Stimulated activated naive CD4-positive, alpha-beta T cell (primary cell): ENCODE measurements around the gene LSP1.

Experiments used
- DNase-seq, 6 experiments: peaks; one replicate each; lab custom pipeline; 2025; lab: John Stamatoyannopoulos, UW

The LSP1 gene

DNA sequence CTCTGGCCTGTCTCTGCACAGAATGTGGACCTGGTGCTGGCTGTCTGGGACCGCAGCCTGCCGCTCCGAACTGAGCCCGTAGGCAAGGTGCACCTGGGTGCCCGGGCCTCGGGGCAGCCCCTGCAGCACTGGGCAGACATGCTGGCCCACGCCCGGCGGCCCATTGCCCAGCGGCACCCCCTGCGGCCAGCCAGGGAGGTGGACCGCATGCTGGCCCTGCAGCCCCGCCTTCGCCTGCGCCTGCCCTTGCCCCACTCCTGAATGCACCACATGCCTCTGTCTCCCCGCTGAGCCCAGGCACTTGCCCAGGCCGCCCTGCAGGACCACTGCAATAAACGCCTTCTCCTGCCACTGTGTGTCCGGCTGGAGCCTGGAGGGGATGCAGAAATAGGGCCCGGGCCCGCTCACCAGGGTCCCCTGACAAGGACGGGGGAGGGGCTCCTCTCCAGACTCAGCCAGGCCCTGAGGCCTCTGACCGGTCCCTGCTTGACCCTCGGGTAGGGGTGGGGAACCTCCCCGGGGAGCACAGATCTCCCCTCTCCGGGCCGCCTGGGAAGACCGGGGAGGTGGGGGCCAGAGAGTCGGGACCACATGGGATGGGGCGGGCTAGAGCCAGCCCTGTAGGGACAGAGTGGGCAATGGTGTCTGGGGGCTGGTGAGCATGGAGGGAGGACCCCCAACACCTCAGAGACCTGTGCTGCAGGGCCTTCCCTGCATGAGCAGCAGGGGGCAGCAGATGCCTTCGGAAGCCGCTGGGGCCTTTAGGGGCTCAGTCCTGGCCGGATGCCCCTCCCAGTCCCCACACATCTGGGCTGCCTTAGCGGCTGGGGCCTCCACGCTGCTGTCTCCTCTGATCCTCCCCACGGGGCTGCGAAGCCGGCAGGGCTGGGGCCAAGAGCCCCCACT lies 15.5 kb upstream of the LSP1 start:
- DNase-seq: peak; percentile 49 to 77 (median 68)

GRCh38 chr11:1838077-1838425 lies 14.8 kb upstream of the LSP1 start:
- peak in 1 of 6 experiments; percentile 54 for DNase-seq

- DNase-seq: no peak
Observed at GRCh38 chr11:1838426-1839144, 14.3 kb upstream of the LSP1 start, which contains the start of gene TNNI2. TSS of gene TNNI2 (plus strand) at chr11:1838981. CDS start at chr11:1839697, 716 bp downstream.

DNA sequence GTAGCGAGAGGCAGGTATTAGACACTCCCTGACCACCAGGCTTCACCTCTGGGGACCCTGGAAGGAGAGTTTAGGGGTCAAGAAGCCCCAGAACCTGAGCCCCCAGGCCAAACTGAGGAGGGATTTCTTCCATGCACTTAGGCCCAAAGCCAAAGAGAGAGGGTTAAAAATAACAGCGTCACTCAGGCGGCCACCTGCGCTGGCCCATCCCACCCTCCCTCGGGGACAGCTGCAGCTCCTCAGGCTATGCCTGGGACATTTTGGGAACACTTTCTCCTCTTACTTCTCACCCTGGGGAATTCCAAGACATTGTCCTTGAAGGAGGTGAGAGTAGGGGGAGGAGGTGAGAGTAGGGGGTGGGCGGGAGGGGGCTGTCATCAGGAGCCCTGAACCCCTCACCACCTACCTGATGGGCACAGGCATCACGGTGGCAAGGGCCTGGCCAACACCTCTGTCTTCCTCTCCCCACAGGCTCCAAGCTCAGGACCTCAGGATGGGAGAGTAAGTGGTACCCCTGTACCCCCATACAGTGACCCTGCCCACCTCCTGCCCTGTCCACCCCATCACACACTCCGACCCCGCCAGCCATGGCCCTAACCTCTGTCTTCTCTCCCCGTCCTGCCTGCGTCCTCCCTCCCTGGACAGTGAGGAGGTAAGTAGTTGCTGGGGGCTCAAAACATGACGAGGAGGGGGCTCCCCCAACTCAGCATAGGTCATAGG lies 13.5 kb upstream of the LSP1 start:
- no peak for DNase-seq

DNA sequence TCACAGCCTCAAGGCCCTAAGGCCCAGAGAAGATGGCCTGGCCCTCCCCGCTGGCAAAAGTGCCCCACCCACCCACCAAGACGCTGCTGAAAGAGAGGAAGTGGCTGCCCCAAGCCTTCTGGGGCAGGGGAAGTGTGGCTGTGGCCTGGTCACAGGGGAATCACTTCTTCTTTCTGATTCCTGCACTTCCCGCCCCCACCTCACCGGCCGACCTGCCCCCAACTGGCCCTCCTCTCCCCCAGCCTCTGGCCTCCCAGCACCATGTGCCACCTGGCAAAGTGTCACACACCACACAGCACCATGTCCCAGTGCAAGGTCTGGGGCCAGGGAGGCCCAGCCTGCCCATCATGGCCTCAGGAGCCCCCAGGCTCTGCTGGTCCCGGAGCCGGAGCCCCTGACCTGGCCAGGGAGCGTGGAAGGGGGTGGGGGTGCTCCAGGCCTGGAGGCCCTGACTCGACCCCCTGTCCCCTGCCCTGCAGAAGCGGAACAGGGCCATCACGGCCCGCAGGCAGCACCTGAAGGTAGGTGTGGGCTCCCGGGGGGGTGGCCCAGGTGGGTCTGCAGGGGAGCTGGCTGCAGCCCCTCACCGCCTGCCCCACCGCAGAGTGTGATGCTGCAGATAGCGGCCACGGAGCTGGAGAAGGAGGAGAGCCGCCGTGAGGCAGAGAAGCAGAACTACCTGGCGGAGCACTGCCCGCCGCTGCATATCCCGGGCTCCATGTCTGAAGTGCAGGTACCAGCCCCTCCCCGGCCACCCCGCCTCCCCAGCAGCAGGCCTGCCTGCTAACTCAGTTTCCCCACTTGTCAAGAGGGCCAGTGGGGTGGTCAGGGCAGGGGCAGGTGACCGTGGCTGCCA lies 12.7 kb upstream of the LSP1 start:
- DNase-seq: no peak

DNA sequence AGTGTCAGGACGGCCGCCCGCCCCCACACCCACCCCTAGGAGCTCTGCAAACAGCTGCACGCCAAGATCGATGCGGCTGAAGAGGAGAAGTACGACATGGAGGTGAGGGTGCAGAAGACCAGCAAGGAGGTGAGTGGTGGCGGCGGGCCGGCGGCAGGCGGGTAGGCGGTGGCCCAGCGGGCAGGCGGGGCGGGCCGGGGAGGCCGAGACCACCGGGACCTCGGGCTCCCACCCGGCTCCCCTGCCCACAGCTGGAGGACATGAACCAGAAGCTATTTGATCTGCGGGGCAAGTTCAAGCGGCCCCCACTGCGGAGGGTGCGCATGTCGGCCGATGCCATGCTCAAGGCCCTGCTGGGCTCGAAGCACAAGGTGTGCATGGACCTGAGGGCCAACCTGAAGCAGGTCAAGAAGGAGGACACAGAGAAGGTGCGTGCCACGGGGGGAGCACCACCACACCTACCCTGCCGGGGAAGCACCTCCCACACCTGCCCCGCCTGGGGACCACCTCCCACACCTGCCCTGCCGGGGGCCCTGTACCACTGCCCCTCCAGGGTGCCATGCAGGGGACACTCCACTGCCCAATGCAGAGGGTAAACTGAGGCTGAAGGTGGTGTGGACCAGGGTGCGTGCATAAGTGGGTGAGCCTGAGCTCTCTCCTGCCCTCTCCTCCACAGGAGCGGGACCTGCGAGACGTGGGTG lies 12.0 kb upstream of the LSP1 start:
- no peak for DNase-seq

DNA sequence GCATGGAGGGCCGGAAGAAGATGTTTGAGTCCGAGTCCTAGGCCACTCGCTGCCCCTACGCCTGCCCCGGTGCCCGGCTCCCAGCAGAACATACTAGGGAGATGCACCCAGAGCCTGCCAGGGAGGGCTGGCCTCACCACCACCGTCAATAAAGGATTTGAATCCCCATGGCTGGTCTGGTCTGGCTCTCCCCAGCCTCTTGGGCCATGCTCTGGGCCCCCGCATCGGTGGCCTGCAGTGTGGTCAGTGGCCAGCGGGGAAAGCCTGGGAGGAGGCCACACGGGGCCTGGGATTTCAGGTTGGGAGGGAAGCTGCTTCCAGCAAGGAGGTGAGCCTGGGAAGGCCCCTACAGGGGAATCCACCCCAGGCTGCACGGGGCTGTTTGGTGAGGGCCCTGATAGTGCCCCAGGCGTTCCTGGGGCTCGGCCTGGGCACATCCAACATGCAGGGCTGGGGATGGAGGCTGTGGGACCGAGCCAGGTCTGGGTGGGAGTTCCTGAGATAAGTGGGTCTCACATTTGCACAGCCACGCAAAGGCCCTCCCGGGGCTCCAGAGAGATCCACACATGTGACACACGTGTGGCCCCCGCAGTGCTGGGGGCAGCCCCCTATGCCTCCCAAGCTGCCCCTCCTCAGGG lies 11.3 kb upstream of the LSP1 start:
- no peak for DNase-seq

DNA sequence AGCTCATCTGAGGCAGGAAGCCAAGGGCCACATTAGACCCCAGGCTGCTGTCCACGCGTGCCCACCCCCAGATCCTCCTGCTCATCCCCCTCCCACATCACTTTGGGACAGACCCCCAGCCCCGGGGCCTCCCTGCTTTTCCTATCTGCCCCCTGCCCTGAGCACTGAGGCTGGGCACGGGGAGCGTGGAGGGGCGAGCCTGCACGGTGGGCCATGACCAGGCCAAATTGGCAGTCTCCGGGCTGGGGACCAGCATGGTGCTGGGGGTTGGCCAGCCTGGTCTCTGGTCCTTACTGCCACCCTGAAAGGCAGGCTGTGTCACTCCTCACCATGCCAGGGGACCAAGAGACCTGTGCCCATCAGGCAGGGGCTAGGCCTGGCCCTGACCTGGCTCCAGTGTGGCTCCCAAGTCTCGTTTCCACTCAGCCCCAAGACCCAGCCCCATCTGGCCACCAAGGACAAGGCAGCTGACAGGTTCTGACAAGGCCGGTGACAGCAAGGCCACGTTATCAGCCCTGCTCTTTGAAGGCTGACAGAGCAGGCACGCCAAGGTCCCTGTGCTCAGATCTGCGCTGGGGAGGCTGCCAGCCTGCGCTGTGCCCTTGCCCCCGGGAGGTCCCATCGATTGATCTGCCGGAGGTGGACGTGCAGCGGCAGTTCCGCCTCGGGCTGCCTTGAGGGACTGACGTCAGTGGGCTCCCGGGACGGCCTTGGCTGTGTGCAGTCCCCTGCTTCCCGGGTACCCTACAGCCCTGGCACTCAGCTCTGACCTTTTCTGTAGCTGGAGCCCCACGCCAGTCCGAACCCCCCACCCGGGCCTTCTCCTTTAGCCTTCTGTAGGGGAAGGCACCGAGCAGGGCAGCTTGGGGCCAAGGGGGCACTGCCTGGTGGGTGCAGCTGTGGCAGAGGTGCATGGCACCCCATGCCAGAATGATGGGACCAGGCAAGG lies 10.5 kb upstream of the LSP1 start:
- DNase-seq: no peak

DNA sequence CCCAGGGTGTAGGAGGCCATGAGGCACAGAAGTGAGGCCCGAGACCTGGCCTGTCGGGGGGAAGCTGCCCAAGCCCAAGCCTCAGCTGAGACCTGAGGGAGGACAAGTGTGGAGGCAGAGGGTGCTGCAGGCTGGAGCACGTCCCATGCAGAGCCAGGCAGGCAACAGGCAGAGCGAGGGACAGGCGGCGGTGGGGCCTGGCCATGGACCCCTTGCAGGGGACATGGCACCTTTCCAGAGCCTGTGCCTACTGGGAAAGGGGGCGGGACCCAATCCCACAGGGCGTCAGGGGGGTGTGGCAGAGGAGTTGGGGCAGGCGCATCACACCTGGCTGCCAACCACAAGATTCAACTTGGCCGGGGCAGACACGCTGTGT lies 9.8 kb upstream of the LSP1 start:
- DNase-seq: no peak

DNA sequence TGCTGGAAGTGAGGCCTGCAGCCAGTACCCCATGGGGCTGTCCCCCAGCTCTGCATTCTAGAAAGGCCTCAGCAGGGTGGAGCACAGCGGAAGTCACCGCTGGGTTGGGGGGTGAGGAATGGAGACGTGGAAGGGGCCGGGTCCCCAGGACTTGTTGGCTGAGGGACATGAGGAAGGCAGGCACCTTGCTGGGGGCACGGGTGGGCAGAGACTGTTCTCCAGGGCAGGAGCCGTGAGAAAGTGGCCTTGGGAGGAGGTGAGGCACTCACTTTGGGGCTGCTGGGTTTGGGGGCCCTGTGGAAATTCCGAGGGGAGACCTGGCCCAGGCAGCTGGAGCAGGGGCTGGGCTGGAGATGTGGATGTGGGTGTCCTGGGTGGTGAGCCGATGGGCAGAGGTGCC lies 9.1 kb upstream of the LSP1 start:
- no peak for DNase-seq

DNA sequence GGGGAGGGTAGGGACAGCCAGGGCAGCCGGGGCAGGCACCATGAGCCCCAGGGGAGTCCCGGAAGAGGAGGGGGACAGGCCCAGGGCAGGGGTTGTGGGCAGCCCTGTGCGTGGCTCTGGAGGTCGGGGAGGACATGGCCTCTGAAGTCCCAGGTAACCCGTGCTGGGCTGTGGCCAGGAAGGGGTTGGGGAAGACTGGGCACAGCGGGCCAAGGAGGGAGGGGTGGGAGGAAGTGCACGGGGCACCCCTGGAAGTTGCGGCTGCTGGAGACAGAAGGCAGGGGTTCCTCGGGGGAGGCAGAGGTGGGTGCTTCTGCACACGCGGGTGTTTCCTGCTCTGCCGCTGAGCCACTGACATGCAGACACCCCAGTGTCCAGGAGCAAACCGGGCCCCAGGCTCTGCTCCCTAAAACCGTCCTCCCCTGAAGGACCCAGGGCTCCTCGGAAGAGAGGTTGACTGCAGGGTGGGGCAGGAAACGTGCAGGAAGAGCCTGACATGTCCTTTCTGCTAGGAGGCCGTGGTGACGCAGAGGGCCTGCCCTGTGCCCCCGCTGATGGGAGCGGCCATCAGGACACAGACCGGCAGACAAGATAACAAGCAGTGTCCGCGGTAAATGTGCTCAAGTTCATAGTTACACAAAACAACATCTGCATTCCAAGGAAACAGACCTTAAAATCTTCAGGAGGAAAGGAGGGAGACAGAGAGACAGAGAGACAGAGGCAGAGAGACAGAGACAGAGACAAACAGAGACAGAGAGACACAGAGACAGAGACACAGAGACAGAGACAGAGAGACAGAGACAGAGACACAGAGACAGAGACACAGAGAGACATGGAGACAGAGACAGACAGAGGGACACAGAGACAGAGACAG lies 8.4 kb upstream of the LSP1 start:
- peak in 4 of 6 experiments; percentile 28 to 62 (median 46) for DNase-seq

GRCh38 chr11:1845095-1845429 lies 7.8 kb upstream of the LSP1 start:
- DNase-seq: no peak

DNA sequence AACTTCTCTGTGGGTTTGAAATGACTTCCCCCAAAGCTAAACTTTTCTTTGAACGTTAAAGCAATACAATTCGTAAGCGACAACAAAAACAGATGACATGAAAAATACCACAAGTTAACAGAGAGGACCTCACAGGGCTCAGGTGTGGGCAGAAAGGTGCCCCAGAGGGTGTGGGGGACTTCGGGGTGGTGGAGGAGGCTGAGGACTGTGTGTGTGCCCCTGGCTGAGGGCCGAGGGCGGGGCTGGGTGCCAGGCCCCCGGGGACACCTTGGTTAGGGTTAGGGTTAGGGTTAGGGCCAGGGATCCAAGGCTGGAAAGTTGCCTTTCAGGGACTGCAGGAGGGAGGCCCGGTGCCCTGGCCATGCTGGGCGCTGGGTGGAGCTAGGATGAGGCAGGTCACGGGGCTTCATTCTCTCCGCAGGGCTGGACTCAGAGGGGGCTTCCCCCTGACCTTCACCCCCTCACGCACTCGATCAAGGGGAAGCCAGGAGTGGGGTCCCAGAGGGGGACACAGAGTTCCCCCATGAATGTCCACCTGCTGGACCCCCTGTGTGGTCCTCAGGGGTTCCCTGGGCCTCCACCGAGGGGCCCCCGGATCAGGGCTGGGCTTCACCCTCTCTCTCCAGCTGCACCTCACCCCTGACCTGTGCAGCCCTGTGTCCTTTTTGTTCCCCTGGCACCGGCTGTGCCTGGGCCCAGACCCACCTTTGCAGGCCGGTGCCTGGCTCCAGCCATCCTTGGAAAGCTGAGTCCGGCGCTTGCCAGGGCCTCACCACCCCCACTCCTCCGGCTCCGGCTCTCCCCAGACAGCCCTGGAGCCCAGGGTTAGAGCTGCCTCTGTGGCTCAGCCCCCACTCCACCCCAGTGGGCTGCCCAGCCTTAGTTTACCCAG lies 7.1 kb upstream of the LSP1 start:
- DNase-seq: peak in 1 of 6 experiments; percentile 23

- DNase-seq: no peak
Observed at GRCh38 chr11:1846453-1846932, 6.4 kb upstream of the LSP1 start.

DNA sequence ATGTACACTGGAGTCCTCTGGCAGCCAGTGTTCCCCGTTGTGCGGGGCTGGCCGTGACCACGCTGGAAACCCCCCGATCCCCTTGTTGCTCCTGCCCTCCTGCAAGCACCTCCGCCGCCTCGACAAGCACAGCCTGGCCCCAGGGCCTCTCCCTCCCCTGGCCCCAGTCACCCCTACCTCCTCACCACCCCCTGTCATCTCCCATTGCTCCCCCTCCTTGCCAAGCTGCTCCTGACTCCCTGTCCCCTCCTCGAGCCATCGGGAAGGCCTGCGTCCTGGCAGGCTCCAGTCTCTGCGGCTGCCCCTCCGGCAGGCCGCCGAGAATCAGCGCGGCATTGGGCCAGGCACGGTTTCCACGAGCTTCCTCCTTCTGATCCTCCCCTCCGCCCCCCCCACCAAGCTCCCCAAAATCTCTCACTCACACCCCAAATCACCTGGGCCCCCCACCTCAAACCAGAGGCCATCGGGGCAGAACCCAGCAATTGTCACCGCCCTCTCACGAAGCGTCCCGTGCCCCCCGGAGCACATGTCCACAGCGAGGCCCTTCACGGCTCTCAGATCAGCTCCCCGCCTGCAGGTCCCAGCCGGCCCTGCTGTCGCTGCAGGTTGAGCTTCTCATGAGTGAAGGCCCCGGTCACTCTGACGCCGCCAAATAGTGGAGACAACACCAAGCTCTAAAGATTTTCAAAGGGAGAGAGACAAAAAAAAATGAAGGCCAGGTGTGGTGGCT lies 5.7 kb upstream of the LSP1 start:
- DNase-seq: no peak

- no peak for DNase-seq
Observed at GRCh38 chr11:1847926-1848639, 4.8 kb upstream of the LSP1 start.
